AG08395 (cell line): ENCODE data around the gene CASQ2.

Experiments used
- DNase-seq: peaks from one replicate; pipeline ENCODE4 v3.0.0; 2012; ENCODE audit warnings: mixed read lengths, low spot score

The CASQ2 gene

GRCh38 chr1:115692224-115692623, 76.3 kb downstream of the CASQ2 start:
- DNase-seq: no peak

GRCh38 chr1:115690972-115691371, 77.5 kb downstream of the CASQ2 start:
- DNase-seq: no peak

GRCh38 chr1:115687744-115688143, 80.8 kb downstream of the CASQ2 start:
- DNase-seq: no peak

GRCh38 chr1:115685029-115685705, 83.3 kb downstream of the CASQ2 start:
- no peak for DNase-seq

- DNase-seq: no peak
Measured at GRCh38 chr1:115682792-115683191, 85.7 kb downstream of the CASQ2 start.

- DNase-seq: no peak
Measured at GRCh38 chr1:115680730-115681111, 87.8 kb downstream of the CASQ2 start.

GRCh38 chr1:115679141-115679611, 89.3 kb downstream of the CASQ2 start:
- peak; percentile 95 for DNase-seq

GRCh38 chr1:115678141-115678540, 90.4 kb downstream of the CASQ2 start:
- no peak for DNase-seq

- DNase-seq: no peak
Measured at GRCh38 chr1:115677565-115677964, 90.9 kb downstream of the CASQ2 start.

GRCh38 chr1:115677182-115677555, 91.3 kb downstream of the CASQ2 start:
- no peak for DNase-seq

- no peak for DNase-seq
Measured at GRCh38 chr1:115676498-115677181, 91.9 kb downstream of the CASQ2 start.

GRCh38 chr1:115672224-115673009, 96.1 kb downstream of the CASQ2 start:
- no peak for DNase-seq

- DNase-seq: no peak
Measured at GRCh38 chr1:115671176-115671934, 97.2 kb downstream of the CASQ2 start.

- DNase-seq: no peak
Measured at GRCh38 chr1:115670476-115671175, 97.9 kb downstream of the CASQ2 start.

- no peak for DNase-seq
Measured at GRCh38 chr1:115669886-115670285, 98.6 kb downstream of the CASQ2 start.

- DNase-seq: peak; percentile 49
Measured at GRCh38 chr1:115669002-115669673, 99.4 kb downstream of the CASQ2 start.

- no peak for DNase-seq
Measured at GRCh38 chr1:115668579-115668978, 99.9 kb downstream of the CASQ2 start.

- DNase-seq: no peak
Measured at GRCh38 chr1:115666702-115667101, 101.8 kb downstream of the CASQ2 start.

GRCh38 chr1:115666206-115666605, 102.3 kb downstream of the CASQ2 start:
- no peak for DNase-seq

GRCh38 chr1:115665319-115666096, 103.0 kb downstream of the CASQ2 start:
- no peak for DNase-seq
